Activated B cell treated with CpG ODN at 0.5 μM for 24 hours (primary cell): ENCODE measurements around the gene DOCK3. TPM values are rescaled to one million over a fixed set of nuclear protein-coding genes. Genes with fewer than 3 reads are reported as not detected.

ENCODE experiments used
- ATAC-seq: fragments of 200-7000 bp; cut with Tn5 transposase; one replicate; pipeline ENCODE4 v1.10.0; 2021; ENCODE audit warnings: low read depth, mild to moderate bottlenecking, moderate library complexity
- CTCF ChIA-PET: fragments of 350-600 bp; sonication (Branson Sonifier 250); formaldehyde crosslinking; loops from one replicate; lab custom pipeline; 2021; ENCODE audit warnings: antibody characterized with exemption; lab: Charles Lee
- POLR2A ChIA-PET: fragments of 350-600 bp; sonication (Branson Sonifier 250); formaldehyde crosslinking; loops from one replicate; lab custom pipeline; 2021; ENCODE audit warnings: antibody characterized with exemption; lab: Charles Lee
- DNase-seq: peaks from one replicate; pipeline ENCODE4 v3.0.0; 2022
- H3K27ac Mint-ChIP-seq: one replicate; pipeline ENCODE4 v1.8.0; 2020; ENCODE audit warnings: mixed read lengths
- H3K27me3 Mint-ChIP-seq: one replicate; pipeline ENCODE4 v1.8.0; 2021; ENCODE audit warnings: mixed read lengths
- H3K36me3 Mint-ChIP-seq: one replicate; pipeline ENCODE4 v1.8.0; 2021; ENCODE audit warnings: low read depth, mixed read lengths
- H3K4me1 Mint-ChIP-seq: one replicate; pipeline ENCODE4 v1.8.0; 2021; ENCODE audit warnings: mixed read lengths
- H3K4me3 Mint-ChIP-seq: one replicate; pipeline ENCODE4 v1.8.0; 2020; ENCODE audit warnings: mild to moderate bottlenecking, mixed read lengths
- H3K9me3 Mint-ChIP-seq: one replicate; pipeline ENCODE4 v1.8.0; 2020; ENCODE audit warnings: mixed read lengths
- CTCF ChIP-seq: fragments of 200-600 bp; IDR thresholded peaks from one replicate; pipeline ENCODE4 v1.8.0; 2022; ENCODE audit warnings: antibody characterized with exemption, mild to moderate bottlenecking
- intact Hi-C: fragments of 100-400 bp; cut with micrococcal nuclease; formaldehyde crosslinking; loops from one replicate; pipeline ENCODE4 v1.15.1; 2024
- total RNA-seq: library from RNA; stranded (reverse); gene quantifications from 2 replicates; pipeline ENCODE4 v1.2.3, GENCODE V29; 2022

DOCK3 gene
- total RNA-seq, 1 donor from 2014 or later = 0.04 TPM

- H3K9me3 Mint-ChIP-seq = no peaks in the 10 kb centered on the region
- no peak for TF ChIP-seq CTCF
- ATAC-seq (no peak), DNase-seq (no peak)
- intact Hi-C loops = no loop called here
- POLR2A ChIA-PET = no interaction called here
- H3K36me3 Mint-ChIP-seq = no peaks in the 10 kb centered on the region
- H3K4me1 Mint-ChIP-seq = no peaks in the 10 kb centered on the region
- no peak overlapping the region for H3K27ac Mint-ChIP-seq
- H3K27me3 Mint-ChIP-seq = peaks cover 3% of the 10 kb centered on the region
- CTCF ChIA-PET = no interaction called here
- H3K4me3 Mint-ChIP-seq = no peak overlapping the region
These were observed 16.9 kb upstream of the DOCK3 start for GRCh38 chr3:50657816-50658215.

DNA sequence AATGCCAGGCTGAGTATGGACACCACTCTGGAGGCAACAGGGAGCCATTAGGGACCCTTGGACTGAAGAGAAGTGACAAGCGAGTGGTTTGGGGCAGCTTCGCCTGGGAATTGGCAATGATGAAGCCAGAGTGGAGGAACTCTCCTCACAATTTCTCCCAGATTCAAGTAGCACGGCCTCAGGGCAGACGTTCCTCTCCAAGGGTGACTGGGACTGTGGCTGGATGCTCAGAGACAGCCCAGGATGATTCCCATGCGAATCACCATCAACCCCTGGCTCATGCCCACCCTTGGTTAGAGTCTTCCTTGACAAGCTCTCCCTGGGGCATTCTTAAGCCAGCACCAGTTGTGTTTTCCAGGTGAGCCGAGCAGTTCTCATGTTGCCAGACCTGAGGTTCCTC, 16.3 kb upstream of the DOCK3 start:
- ATAC-seq (no peak), DNase-seq (no peak)
- Mint-ChIP-seq H3K9me3 (no peaks in the 10 kb centered on the region), H3K27ac (no peak overlapping the region), H3K4me3 (no peak overlapping the region), H3K4me1 (no peaks in the 10 kb centered on the region), H3K27me3 (peaks cover 3% of the 10 kb centered on the region), H3K36me3 (no peaks in the 10 kb centered on the region)
- no peak for TF ChIP-seq CTCF
- intact Hi-C loops = no loop called here
- ChIA-PET CTCF (no interaction called here), POLR2A (no interaction called here)

GRCh38 chr3:50658831-50659230, 15.9 kb upstream of the DOCK3 start:
- Mint-ChIP-seq H3K4me1 (no peaks in the 10 kb centered on the region), H3K27ac (no peak overlapping the region), H3K9me3 (no peaks in the 10 kb centered on the region), H3K36me3 (no peaks in the 10 kb centered on the region), H3K4me3 (no peak overlapping the region), H3K27me3 (peaks cover 3% of the 10 kb centered on the region)
- no peak for DNase-seq
- ChIA-PET POLR2A (no interaction called here), CTCF (no interaction called here)
- no peak for TF ChIP-seq CTCF
- intact Hi-C loops = no loop called here
- ATAC-seq = no peak

DNA sequence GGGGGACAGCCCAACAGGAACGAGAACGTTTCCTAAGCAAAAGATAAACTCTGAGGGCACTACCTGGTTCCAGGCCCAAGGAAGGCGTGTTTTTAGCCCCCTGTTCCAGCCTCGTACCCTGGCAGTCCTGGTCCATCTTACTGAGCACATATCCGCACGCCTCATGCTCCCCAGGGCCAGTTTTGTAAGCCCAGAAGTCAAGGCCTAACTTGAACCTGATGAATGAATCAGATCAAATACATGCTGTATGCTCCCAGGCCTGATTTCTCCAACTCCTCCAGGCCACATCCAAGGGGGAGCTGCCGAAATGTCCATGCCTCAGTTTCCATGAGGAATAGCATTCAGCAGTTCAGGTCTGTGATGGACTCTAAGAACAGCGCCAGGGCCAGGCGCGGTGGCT, 14.3 kb upstream of the DOCK3 start:
- no peak for ATAC-seq
- ChIA-PET POLR2A (interaction anchor here (0.6 kb wide), 1 partner anchor 840 kb away, joined by 3 read pairs; the partner anchor contains the start of gene DCAF1), CTCF (no interaction called here)
- intact Hi-C loops = no loop called here
- H3K27ac Mint-ChIP-seq = no peak overlapping the region
- DNase-seq = no peak
- no peaks in the 10 kb centered on the region for H3K36me3 Mint-ChIP-seq
- H3K27me3 Mint-ChIP-seq = peaks cover 3% of the 10 kb centered on the region
- H3K9me3 Mint-ChIP-seq = no peaks in the 10 kb centered on the region
- no peaks in the 10 kb centered on the region for H3K4me1 Mint-ChIP-seq
- no peak overlapping the region for H3K4me3 Mint-ChIP-seq
- TF ChIP-seq CTCF = no peak

DNA sequence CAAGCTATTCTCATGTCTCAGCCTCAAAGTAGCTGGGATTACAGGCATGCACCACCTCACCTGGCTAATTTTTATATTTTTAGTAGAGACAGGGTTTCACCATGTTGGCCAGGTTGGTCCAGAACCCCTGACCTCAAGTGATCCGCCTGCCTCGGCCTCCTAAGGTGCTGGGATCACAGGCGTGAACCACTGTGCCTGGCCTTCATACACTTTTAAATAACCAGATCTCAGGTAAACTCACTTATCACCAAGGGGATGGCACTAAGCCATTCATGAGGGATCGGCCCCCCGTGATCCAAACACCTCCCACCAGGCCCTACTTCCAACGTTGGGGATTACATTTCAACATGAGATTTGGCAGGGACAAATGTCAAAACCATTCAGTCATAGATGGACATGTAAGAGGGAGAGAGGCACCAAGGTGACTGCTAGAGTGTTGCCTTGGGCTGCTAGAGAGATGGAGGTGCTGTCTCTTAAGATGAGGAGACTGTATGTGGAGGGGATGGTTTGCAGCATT, 13.3 kb upstream of the DOCK3 start:
- DNase-seq = no peak
- CTCF ChIA-PET = no interaction called here
- Mint-ChIP-seq H3K27me3 (peaks cover 3% of the 10 kb centered on the region), H3K4me1 (peaks cover 1% of the 10 kb centered on the region), H3K9me3 (no peaks in the 10 kb centered on the region), H3K27ac (no peak overlapping the region), H3K4me3 (no peak overlapping the region), H3K36me3 (no peaks in the 10 kb centered on the region)
- TF ChIP-seq CTCF = no peak
- POLR2A ChIA-PET = no interaction called here
- ATAC-seq = no peak
- intact Hi-C loops = no loop called here
